MV-4-11 (cell line): Measurements from ENCODE around the gene IFFO2.
A peak's percentile ranks its signal among the peaks of the same experiment; 100 is the strongest.

ENCODE experiments used
- DNase-seq: peaks from one replicate; lab custom pipeline; 2025; lab: John Stamatoyannopoulos, UW

Gene IFFO2

DNA sequence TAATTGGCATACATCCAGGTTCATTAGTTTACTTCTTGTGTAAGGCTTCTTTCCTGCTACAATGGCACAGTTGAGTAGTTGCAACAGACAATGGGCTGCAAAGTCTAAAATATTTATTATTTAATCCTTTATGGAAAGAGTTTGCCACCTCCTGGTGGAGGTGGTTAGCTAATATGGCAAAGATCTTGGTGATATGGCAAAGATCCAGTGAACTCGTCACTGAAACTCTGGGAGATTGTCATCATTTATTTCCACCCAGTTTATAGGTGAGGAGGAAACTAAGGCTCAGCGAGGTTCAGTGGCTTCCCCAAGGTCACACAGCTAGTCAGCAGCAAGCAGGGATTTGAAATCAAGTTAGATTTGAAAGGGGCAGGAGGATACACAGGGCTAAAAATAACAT is 16.1 kb upstream of the IFFO2 start:
- DNase-seq, result no peak

DNA sequence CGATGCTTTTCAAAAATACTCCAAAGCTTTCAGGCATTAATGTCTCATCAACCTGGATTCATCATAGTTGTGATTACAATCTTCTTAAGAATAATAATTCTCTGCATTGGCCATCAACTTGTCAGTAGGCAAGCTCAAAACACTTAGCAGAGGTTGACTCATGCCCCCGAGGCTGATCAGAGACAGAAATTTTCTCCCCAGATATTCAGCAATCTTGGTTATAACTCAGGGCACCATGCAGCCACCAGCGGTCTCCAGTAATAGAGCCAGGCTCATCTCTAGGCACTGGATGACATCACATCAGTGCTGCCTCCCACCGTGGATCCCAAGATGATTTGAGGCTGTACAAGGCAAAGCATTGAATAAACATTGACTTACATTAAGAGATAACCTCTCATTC is 14.3 kb upstream of the IFFO2 start:
- no peak for DNase-seq

DNA sequence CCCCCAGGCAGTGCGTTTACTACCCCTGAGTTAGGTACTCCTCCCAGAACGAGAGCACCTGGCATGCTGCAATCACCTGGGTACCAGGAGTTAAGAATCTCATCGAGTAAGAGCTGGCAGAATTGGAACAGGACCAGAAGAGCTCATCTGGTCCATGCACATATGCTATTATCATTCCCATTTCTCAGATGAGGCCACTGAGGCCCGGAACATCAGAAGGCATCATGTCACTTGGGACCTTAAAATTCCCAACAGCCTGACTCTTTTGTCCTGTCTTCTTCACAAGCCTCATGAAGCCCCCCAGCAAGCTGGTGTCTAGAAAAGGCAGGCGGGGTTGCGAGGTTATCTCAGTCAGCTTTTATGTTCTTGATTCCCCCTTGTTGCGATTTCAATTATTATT is 13.9 kb upstream of the IFFO2 start:
- no peak for DNase-seq

DNA sequence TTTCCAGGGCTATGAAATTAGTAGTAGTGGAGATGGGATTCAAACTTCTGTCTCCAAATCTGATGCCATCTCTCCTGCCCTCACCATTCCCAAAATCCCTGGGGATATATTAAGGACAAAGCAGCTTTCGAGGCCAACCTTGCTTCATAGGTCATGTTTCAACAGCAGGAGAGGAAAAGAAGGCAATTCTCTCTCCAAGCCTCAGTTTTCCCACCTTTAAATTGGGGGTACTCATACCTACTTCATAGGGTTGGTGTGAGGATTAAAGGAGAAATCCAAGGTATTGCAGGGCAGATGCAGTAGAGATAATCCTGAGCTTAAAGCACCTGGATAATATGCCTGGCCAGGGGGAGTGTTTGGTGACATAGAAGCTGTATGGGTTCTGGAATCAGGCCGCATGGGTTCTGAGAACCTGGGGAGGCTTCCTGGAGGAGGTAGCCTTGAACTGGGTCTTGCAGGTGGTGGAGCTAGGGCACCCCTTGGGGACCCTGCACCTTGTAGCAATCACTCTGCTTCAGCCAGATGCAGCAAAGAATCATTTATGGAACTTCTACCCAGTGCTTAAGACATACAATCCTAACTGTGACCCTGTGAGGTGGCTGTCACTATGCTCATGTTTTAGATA is 10.7 kb upstream of the IFFO2 start:
- no peak for DNase-seq

DNA sequence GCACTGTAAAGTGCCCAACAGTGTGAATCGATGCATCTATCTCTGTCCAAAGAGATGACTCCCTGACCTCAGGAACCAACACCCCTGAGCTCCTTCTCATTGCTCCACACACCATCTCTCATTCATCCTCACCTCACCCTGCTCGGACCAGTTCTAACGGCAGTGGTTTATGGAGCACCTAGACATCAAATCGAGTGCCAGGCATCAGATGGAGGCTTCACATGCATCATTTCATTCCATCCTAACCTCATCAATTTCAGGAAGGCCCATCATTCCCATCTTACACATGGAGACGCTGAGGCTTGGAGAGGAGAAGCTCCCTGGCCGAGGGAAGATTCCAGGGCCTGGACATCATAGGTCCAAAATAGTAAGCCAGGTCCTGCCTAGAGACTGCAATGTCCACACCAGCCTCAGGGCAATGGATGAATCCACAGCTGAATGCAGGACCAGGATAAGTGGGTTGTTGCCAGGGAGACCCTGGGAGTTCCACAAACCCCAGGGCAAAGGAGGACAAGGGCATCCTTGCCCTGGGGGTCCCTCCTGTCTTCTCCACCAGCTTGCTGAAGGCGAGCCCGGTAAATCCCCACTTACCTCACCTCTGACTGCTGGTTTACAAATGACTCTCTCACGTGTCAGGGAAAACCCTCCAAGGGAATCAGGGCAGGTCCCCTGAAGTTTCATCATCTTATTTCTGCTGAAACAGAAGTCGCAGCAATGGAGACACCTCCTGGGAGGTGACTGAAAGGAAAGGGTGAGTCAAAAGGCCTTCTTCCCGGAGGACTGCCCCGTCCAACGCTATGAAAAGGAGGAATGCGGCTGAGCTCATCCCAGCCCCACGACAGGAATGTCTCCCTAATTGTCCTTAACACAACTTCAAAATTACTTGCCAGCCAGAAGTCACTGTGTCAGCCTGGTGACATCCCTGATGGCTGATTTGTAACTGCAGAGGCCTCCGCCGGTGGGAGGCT is 9.0 kb upstream of the IFFO2 start:
- DNase-seq, result no peak

DNA sequence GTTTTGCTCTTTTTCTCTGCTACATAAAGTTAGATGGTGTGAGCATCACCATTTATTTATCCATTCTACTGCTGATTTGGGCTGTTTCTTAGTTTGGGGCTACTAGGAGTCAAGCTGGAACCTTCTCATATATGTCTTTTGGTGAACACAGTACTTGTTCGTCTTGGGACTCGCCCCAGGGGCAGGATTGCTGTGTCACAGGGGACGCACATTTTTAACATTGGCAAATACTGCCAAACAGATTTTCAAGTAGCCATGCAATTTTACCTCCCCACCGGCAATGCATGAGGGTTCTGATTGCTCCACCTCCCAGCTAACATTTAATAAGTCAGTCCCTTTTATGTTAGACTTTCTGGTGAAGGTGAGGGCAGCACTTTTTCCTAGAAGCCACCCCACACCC is 7.5 kb upstream of the IFFO2 start:
- no peak for DNase-seq

DNA sequence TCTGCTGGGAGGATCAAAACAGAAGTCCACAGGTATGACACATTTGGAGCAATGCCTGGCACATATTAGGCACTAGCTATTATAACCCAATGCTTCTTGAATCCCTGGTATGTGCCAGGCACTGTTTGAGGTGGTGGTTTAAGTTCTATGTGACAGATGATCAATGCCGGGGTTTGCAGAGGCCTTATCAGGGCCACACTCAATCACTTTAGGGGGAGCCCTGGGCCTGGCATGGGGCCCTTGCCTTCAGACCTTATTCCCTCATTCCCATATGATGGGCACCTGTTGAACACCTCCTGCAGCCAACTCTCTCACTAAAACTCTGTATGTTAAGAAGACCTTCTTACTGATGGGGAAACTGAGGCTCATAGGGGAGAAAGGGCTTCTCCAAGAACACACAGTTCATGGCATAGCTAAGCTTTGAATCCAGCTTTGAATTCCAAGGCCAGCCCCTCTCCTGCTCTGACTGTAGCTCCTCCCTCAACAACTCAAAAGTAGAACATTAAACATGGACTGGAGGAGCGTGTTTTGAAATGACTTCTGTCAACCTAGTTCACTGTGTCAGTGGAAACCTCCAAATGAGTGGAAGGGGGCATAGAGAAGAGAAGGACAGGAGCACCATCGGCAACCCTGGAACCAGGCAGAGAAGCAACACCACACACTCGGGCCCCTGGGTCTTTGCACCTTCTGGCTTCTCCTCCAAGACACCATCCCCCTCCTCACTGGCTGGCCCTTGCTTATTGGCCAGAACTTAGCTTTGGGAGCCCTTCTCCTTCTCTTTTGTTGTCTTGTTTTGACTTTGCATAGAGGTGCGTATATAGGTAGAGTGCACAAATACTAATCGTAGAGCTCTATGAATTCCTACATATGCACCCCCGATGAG is 6.6 kb upstream of the IFFO2 start:
- no peak for DNase-seq

DNA sequence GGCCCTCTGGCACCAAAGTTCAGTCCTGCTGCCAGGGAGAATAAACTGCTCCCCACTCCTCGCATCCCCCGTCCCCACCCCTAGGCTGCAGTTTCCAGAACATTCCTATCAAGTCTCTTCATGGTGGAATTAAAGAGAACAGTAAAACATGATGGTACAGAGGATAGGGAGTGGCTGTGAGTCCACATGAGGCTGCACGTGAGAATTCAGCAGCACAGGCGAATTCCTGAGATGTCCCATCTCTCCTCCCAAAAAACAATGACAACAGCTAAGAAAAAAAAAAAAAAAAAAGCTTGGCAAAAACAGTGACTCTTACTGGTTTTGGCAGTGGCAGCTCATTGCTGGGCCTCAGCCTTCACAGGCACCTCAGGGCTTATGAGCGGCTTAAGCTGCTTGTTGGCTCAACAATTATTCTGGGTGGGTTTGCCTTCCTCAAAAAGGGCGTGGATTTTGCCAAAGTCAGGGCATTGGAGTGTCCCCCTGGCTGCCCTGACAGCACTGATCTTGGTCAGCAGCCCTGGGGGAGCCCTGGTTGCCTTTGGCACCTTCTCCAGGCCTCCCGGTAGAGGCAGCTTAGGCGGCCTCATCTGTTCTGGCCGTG is 5.7 kb upstream of the IFFO2 start:
- DNase-seq, result no peak

DNA sequence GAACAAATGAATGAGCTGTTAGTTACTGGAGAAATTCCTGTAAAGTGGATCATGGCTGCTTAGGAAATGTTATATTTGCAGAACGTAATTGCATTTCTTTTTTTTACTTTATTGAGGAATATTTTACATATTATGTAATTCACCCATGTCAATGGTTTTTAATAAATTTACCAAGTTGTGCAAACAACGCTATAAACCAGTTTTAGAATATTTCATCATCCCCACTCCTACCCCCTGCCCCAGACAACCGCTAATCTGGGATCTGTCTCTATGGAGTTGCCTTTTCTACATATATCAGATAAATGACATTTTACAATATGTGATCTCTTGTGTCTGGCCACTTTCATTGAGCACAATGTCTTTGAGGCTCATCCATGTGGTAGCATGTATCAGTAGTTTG is 4.3 kb upstream of the IFFO2 start:
- no peak for DNase-seq

DNA sequence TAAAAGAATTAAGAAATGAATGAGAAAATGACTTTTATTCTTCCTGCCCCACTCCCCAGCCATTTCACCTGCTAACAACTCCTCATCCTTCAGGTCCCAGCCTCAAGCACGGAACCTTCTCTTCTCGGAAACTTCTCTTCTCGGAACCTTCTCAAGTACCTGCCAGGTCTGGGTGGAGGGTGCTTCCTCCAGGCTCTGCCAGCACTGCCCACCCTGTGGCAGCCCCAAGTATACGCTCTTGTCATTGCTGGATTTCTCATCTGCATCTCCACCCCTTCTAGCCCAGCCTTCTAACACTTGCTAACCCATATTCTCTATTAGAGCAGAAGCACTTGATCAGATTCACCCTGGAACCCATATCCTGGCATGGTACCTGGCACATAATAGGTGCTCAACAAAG is 3.9 kb upstream of the IFFO2 start:
- no peak for DNase-seq

DNA sequence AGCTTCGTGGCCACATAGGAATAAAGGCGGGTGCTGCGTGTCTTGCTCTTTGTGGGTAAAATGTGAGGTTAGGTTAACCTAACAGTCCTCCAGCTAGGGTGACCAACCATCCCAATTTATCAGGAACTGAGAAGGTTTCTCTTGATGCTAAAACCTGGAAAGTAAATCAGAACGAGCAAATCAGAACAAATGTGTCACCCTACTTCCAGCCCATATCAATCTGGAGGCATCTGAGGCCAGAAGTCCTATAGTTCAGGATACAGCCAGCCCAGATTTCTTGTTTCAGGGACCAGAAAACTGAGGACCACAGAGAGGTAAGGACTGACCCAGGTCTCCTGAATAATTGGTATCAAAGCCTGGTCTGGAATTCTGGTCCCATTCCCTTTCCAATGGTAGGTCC is 3.1 kb upstream of the IFFO2 start:
- no peak for DNase-seq

DNA sequence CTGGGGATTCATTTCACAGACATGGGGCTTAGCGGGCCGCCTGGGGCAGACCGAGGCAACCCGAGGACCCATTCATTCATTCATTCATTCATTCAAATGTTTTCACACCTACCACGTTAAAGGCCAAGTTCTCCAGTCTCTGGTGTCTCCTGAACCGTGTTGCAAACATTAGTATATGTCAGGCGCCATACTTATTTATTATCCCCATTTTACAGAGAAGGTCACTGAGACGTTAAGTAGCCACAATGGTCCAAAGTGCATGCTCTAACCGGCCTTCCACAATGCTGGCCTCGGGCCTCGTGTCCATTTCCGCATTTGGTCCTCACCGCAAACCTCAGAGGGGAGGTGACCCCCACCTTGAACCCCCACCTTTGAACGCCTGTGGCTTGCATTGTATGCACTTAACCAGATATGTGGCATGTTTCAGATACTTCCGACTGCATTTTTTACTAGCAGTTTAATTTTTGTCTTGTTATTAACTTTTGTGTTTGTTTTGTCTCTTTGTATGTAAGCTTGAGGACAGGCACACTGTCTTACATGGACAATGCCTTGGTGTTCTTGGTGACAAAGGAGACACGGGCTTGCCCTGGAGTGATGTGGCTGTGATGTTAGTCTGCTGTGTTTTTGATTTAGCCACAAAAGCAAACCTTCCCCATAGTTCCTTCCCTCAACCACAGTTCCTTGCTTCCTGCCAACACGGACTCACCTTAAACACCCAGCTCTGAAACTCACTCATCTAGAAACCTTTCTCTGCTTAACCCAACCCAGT is 1.2 kb upstream of the IFFO2 start:
- DNase-seq, result no peak

DNA sequence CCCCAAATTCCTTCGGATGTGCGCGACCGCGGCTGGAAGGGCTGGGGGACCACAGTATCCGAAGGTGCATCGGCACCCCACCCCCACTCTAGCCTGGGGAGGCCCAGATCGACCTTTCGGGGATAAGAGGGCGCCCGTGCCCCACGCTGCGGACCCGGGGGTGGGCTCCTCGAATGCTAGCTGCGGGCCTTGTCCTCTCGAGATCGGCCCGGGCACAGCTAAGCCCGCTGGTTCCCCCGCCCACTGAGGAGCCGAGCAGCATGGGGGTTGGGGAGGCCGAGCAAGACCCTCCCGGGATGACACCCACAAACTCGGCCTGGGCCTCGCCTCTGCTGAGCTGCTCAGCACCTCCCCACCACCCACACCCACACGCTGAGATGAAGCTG is 653 bp upstream of the IFFO2 start:
- no peak for DNase-seq

DNA sequence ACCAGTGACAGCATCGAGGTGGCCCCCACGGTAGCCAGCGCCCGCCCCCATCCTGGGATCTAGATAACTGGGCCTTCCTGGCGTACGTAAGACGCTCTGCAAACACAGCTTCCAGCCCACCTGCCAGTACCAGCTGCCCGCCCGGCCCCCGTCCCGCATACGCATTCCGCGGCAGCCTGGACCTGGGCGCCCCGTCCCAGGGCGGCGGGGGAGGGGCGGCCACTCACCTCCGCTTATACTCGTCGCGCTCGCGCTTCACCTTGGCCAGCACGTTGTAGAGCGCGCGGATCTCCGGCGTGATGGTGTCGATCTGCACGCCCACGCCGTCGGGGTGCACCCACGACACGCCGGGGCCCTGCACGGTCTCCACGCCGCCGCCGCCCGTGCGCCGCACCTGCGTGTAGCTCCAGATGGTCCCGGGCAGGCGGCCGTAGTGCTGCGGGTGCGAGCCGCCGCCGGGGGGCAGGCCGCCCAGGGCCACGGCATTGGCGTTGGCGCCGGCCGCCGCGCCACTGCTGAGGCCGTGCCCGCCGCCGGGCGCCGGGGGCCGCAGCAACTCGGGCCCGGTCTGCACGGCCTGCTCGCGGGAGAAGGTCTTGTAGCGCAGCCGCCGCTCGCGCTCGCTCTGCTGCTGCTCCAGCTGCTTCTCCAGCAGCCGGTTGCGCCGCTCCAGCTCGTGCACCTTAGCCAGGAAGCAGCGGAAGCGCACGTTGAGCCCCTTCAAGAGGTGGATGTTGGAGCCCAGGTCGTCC is 859 bp downstream of the IFFO2 start:
- no peak for DNase-seq

DNA sequence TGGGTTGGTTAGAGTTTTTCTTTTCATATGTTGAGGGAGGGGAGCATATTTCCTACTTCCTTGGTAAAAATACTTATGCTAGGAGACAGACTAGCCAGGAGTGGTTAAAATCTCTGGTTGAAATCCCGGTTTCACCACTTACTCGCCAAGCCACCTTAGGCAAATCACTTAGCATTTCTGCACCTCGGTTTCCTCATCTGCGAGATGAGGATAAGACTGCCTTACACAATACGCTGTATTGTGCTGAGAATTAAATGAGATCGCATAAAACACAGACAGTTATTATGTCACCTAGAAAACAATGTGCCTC is 1.4 kb downstream of the IFFO2 start:
- DNase-seq, result no peak

DNA sequence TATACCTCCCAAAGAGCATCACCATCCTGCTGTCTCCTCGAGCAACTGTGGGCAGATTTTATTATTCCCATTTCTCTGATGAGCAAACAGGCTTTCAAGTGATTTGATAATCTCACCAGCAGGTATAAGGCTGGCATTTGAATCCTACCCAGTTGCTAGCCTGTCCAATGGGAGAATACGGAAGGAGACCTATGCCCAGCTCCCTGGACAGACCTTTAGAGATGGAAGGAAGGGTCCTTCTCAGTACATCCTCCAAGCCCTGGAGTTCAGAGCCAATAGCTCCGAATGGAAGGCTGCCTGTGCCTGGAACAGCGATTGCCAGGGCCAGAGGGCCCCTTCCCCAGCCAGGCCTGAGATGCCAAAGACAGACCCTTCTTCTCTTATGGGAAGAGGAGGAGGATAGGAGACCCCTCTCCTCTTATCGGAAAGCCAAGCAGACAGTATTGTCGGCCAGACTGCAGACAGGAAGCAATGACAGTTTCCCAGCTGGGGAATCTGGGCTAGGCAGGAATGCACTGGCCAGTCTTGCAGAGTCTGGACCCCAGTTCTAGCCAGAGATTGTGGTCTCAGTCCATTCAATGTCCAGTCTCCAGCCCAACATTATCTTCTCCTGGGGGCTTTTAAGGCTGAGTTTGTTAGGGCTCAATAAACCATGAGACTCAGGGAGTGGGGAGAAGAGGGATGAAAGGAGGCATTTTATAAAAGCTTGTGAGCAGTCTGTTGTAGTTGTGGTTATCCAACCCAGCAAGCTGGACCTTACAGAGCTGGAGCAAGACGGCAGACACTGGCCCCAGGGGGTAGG is 2.0 kb downstream of the IFFO2 start:
- no peak for DNase-seq

DNA sequence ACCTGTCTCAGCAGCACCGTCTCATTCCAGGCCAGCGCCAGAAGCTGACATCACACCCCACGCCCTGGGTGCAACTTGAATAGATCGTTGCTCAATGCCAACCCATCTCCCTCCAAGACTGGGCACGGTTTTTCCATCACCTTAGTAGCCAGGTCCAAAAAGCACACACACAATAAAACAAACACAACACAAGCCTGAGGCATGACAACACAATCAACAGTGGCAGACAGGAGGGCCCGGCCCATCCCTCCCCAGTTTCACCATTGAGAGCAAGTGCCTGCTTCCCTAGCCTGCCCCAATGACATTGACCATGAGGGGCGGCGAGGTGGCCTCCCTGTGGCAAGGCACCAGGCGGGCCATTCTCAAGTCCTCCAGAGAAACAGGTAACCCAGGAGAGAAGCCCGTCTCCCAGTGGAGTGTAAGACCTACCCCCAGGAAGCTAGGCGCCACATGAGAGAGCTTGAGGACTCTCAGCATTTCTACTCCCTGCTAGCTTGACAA is 2.7 kb downstream of the IFFO2 start:
- no peak for DNase-seq

DNA sequence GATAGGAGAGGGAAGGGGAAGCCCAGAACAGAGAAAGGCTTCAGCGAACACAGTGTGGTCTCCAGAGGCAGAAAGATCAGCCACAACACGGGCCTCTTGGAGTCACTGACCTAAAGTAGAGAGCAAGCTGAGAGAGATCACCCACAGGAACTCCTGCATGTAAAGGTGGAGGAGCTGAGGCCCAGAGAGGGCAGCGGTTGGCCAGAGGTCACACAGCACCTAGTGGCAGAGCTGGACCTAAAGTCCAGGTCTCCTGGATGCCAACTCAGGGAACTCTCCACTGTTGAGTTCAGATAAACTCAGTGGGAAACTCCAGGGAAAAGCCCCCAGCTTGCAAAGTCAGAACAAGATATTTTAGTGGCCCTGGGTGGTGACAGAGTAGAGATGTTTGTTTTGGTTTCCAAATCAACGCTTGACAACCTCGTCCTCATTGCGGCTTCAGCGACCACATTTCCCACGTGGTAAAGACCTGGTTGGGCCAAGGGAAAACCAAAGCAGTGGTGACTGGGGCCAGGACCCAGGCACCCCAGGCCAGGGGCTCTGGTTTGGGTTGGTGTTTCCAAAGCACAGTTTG is 4.6 kb downstream of the IFFO2 start:
- DNase-seq, result peak; percentile 72

DNA sequence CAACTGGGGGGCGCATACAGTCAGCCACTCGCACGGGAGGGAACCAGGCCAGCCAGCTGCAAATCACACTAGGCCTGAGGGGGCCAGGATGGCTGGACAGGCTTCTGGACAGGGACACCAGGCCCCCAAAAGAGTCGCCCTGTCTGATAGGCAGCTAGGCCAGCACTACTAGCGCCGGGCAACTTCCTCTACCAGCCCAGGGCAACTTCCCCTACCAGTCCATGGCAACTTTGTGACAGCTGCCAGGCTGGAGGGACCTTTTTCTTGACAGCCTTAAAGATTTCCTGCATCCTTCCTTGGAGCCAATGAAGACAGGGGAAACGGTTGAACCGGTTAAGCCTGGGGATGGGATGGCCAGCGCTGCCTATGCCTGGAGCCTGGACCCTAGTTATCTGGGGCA is 5.1 kb downstream of the IFFO2 start:
- peak; percentile 51 for DNase-seq
